Stimulated activated CD8-positive, alpha-beta memory T cell treated with anti-CD3 and anti-CD28 coated beads, Interleukin-15, amount 100 ng/mL, for 48 hours (primary cell): Measurements from ENCODE around the gene ADGRE2.
"Not testable (repeated sequence)": the region's sequence is repeated elsewhere in the genome, so short reads cannot be mapped to it uniquely, and the experiment has no call there.

Experiments
- DNase-seq, 2 donors: peaks; one replicate each; pipeline ENCODE4 v3.0.0-alpha.2; 2020; ENCODE audit warnings: low read depth in 2 of 2

ADGRE2 gene

DNA sequence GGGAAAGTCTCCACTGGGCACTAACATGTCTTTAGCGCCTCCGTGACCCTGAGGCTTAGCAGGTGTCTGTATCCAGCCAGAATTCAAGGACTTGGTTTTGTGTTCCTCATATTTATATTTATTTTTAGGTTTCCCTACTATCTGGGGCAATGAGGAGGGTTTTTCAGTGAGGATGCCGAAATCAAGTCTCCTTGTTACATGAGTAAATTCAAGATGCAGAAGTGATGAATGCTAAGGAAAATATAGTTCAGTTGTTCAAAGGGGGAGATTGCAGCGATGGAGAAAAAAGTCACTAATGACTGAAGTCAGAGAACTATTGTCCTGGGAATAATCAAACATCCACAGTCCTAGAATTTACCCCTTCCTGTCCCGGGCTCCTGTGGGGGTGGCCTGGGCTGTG, 791 bp upstream of the ADGRE2 start:
- DNase-seq, result no peak

DNA sequence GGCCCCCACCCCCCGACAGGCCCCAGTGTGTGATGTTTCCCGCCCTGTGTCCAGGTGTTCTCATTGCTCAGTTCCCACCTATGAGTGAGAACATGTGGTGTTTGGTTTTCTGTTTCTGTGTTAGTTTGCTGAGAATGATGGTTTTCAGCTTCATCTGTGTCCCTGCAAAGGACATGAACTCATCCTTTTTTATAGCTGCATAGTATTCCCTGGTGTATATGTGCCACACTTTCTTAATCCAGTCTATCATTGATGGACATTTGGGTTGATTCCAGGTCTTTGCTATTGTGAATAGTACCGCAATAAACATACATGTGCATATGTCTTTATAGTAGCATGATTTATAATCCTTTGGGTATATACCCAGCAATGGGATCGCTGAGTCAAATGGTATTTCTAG, 715 bp downstream of the ADGRE2 start:
- not testable (repeated sequence) for DNase-seq

GRCh38 chr19:14775869-14776586, 2.3 kb downstream of the ADGRE2 start:
- no peak for DNase-seq

GRCh38 chr19:14775326-14775725, 3.0 kb downstream of the ADGRE2 start:
- DNase-seq, result not testable (repeated sequence)

GRCh38 chr19:14774373-14774772, 4.0 kb downstream of the ADGRE2 start:
- no peak for DNase-seq

- DNase-seq, result not testable (repeated sequence)
These were observed 4.6 kb downstream of the ADGRE2 start for GRCh38 chr19:14773722-14774121.

DNA sequence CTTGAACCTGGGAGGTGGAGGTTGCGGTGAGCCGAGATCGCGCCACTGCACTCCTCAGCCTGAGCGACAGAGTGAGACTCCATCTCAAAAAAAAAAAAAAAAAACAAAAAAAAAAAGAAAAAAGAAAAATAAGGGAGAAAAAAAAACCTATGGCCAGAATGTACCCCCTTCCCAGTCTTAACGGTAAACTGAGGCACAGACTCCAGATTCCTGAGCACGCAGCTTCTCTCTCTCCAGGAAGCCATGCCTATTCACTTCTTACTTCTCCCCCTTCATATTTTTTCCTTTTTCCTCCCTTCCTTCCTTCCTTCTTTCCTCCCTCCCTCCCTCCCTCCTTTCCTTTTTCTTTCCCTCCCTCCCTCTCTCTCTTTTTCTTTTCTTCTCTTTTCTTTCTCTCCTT, 5.4 kb downstream of the ADGRE2 start:
- DNase-seq, result no peak

GRCh38 chr19:14772467-14772866, 5.9 kb downstream of the ADGRE2 start:
- DNase-seq, result no peak

GRCh38 chr19:14770944-14771839, 7.2 kb downstream of the ADGRE2 start:
- no peak for DNase-seq

GRCh38 chr19:14770136-14770535, 8.2 kb downstream of the ADGRE2 start:
- no peak for DNase-seq

- DNase-seq, result no peak
These were observed 9.2 kb downstream of the ADGRE2 start for GRCh38 chr19:14769201-14769600.

- no peak for DNase-seq
These were observed 10.4 kb downstream of the ADGRE2 start for GRCh38 chr19:14768001-14768400.

GRCh38 chr19:14767466-14767971, 10.8 kb downstream of the ADGRE2 start:
- no peak for DNase-seq

DNA sequence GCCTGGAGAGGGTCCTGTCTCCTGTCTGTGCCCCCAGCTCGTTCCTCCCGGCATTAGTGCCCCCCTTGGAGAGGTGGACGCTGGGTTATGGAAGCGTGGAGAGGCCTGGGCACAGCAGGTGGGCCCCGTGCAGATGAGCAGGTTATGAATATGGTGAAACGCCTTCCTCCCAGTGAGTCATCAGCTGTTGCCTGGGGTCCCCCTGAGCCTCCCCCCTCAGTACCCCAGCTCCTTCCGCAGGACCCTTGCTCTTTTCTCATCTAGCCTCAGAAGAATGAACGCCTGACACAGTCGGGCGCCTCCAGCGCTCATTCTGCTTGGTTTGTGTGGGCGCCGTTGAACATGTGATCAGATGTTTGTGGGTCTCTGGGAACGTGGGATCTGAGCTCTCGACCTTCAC, 12.5 kb downstream of the ADGRE2 start:
- not testable (repeated sequence) for DNase-seq

DNA sequence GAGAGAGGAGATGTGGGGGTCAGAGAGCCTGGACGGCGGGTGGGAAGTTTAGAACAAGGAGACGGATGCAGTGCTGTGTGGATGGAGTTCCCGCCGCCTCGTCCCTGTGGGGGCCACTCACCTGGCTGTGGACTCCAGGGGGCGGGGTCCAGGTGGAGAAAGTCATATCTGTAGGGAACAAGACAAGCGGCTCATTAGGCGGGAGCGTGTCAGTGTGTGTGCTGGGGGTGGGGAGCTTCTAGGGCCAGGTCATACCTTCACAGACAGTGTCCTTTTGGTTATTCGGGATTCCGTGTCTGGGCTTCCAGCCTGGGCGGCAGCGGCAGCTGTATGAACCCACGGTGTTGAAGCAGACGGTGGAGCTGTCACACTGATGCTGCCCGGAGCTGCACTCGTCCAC, 13.0 kb downstream of the ADGRE2 start:
- DNase-seq, result not testable (repeated sequence)

DNA sequence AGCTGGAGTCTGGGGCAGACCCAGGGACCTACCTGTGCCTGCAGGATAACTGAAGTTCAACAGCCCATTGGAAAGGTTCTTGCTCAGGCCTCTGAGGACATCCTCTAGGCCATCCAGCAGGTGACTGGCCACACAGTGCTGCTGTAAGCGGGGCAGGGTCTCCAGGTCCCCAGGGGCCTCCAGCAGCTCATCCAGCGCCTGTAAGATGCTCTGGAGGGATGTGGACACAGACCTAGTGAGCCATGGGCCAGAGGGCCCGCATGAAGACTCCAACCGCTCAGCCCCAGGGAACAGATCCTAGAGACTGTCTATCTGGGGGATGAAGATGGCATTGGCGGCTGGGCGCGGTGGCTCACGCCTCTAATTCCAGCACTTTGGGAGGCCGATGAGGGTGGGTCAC, 14.0 kb downstream of the ADGRE2 start:
- no peak for DNase-seq

DNA sequence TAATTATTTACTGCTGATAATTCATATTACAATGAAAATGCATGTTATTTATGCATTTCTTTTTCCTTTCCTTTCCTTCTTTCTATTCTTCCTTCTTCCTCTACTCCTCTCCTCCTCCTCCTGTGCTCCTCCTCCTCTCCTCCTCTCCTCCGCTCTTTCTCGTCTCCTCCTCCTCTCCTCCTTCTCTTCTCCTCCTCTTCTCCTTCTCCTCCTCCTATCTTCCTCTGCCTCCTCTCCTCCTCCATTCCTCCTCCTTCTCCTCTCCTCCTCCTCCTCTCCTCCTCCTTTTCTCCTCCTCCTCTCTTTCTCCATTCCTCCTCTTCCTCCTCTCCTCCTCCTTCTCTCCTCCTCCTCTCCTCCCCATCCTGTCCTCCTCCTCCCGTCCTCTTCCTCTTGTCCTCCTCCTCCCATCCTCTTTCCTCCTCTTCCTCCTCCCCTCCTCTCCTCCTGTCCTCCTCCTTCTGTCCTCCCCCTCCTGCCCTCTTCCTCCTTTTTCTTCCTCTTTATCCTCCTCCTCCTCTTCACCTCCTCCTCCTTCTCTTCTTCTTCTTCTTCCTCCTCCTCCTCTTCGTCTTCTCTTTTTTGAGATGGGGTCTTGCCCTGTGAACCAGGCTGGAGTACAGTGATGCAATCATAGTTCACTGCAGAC, 14.7 kb downstream of the ADGRE2 start:
- no peak for DNase-seq

- DNase-seq, result no peak
These were observed 16.2 kb downstream of the ADGRE2 start for GRCh38 chr19:14762111-14762510.

- no peak for DNase-seq
These were observed 16.8 kb downstream of the ADGRE2 start for GRCh38 chr19:14761607-14762006.

GRCh38 chr19:14758816-14759215, 19.5 kb downstream of the ADGRE2 start:
- no peak for DNase-seq

DNA sequence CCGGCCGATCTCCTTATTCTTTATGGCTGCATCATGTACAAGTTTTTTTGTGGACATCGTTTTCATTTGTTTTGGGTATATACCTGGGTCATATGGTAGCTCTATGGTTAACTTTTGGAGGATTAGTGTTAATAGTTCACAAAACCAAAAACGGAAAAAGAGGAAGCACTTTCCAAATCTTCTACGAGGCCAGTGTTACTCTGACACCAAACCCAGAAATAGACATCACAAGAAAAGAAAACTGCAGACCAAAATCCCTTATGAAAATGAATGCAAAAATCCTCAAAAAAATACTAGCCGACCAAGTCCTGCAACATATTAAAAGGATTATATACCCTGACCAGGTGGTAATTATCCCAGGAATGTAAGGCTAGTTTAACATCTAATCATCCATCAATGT, 29.8 kb downstream of the ADGRE2 start:
- DNase-seq, result no peak

- DNase-seq, result no peak
These were observed 31.5 kb downstream of the ADGRE2 start for GRCh38 chr19:14746886-14747285.
